Naive thymus-derived CD8-positive, alpha-beta T cell (primary cell): ENCODE measurements around the gene TOMM40. TPM values are rescaled to one million over a fixed set of nuclear protein-coding genes. Genes with fewer than 3 reads are reported as not detected.
"Not testable (repeated sequence)": the region's sequence is repeated elsewhere in the genome, so short reads cannot be mapped to it uniquely, and the experiment has no call there.

Experiments
- ATAC-seq, 2 donors: fragments of 150-1000 bp; cut with Tn5 transposase in 1 of 2; sonication (Bioruptor Pico), chemical (Tn5 transposase) in 1 of 2; 1 replicate in 1 of 2; 2 replicates in 1 of 2; pipeline ENCODE4 v1.10.0; 2021; ENCODE audit warnings: mild to moderate bottlenecking in 2 of 2, moderate library complexity in 2 of 2
- POLR2A ChIA-PET: fragments of 350-600 bp; sonication (Branson Sonifier 250); formaldehyde crosslinking; loops from one replicate; lab custom pipeline; 2021; ENCODE audit warnings: antibody characterized with exemption; lab: Charles Lee
- DNase-seq, 10 donors: peaks; one replicate each; pipeline versions ENCODE4 v3.0.0 to v3.0.0-alpha.2; 2020 to 2022
- H3K27ac Mint-ChIP-seq, 10 donors: one replicate each; pipeline ENCODE4 v1.8.0; 2020 to 2022; ENCODE audit warnings: mild to moderate bottlenecking in 10 of 10, mixed read lengths in 10 of 10, moderate library complexity in 4 of 10, inconsistent platforms in 1 of 10
- H3K27me3 Mint-ChIP-seq, 5 donors: one replicate each; pipeline ENCODE4 v1.8.0; 2021 to 2022; ENCODE audit warnings: mixed read lengths in 5 of 5
- H3K36me3 Mint-ChIP-seq, 3 donors: one replicate each; pipeline ENCODE4 v1.8.0; 2020 to 2022; ENCODE audit warnings: mixed read lengths in 3 of 3, mild to moderate bottlenecking in 2 of 3, inconsistent platforms in 1 of 3
- H3K4me1 Mint-ChIP-seq, 4 donors: one replicate each; pipeline ENCODE4 v1.8.0; 2021 to 2022; ENCODE audit warnings: mixed read lengths in 4 of 4
- H3K4me3 Mint-ChIP-seq, 10 donors: one replicate each; pipeline ENCODE4 v1.8.0; 2020 to 2022; ENCODE audit warnings: mild to moderate bottlenecking in 10 of 10, mixed read lengths in 10 of 10, moderate library complexity in 6 of 10, inconsistent platforms in 1 of 10
- H3K9me3 Mint-ChIP-seq, 9 donors: one replicate each; pipeline ENCODE4 v1.8.0; 2020 to 2022; ENCODE audit warnings: mixed read lengths in 9 of 9, mild to moderate bottlenecking in 3 of 9, inconsistent platforms in 1 of 9, moderate library complexity in 1 of 9
- polyA plus RNA-seq, 3 donors: library from polyadenylated mRNA; unstranded; fragments of 300-500 nt; fragmentation: Illumina TruSeq; gene quantifications; one replicate each; pipeline ENCODE4 v1.2.3, GENCODE V29; 2021
- total RNA-seq, 8 experiments: library from RNA in 2 of 8; stranded (reverse) in 2 of 8; gene quantifications; one replicate each; pipeline ENCODE4 v1.2.3 and lab custom pipeline; 2021 to 2026

TOMM40 gene
- total and polyA plus RNA-seq, 5 experiments from 2014 or later: 32.0 to 42.3 (median 39.3) TPM

GRCh38 chr19:44905437-44906160, 14.5 kb downstream of the TOMM40 start, which contains the start of gene APOE:
APOE (plus strand) TSS chr19:44905796; CDS start chr19:44906625, 829 bp downstream.
- Mint-ChIP-seq H3K27ac (peak within 1 kb of the TSS in 1 of 10 donors; percentile 14), H3K4me1 (peaks cover 5 to 19% (median 14%) of the 10 kb centered on the region in 4 donors), H3K9me3 (no peaks in the 10 kb centered on the region), H3K36me3 (peaks cover 0 to 29% (median 0%) of the 10 kb centered on the region in 3 donors), H3K27me3 (peaks cover 7 to 32% (median 15%) of the 10 kb centered on the region in 5 donors), H3K4me3 (peak within 1 kb of the TSS in 4 of 10 donors; percentile 15 to 74 (median 24))
- DNase-seq (no peak), ATAC-seq (peak; percentile 12 to 21)
- POLR2A ChIA-PET: interaction anchor here (0.5 to 1.2 kb wide), 3 partner anchors 12 to 467 kb away, joined by 3 to 7 read pairs (median 5); partner anchors contain the start of gene TOMM40

GRCh38 chr19:44907613-44908012, 16.6 kb downstream of the TOMM40 start:
- no peaks in the 10 kb centered on the region for H3K9me3 Mint-ChIP-seq
- POLR2A ChIA-PET: interaction anchor here (0.6 kb wide), 1 partner anchor 9 kb away, joined by 8 read pairs; no protein-coding TSS in a partner anchor
- ATAC-seq: no peak
- no peak overlapping the region for H3K27ac Mint-ChIP-seq
- peaks cover 0 to 11% (median 0%) of the 10 kb centered on the region in 3 donors for H3K36me3 Mint-ChIP-seq
- H3K4me3 Mint-ChIP-seq: no peak overlapping the region
- H3K4me1 Mint-ChIP-seq: peaks cover 5 to 19% (median 13%) of the 10 kb centered on the region in 4 donors
- H3K27me3 Mint-ChIP-seq: peaks cover 10 to 42% (median 18%) of the 10 kb centered on the region in 5 donors
- no peak for DNase-seq

GRCh38 chr19:44908074-44908835, 17.2 kb downstream of the TOMM40 start:
- H3K36me3 Mint-ChIP-seq: peaks cover 0 to 8% (median 0%) of the 10 kb centered on the region in 3 donors
- H3K27ac Mint-ChIP-seq: no peak overlapping the region
- H3K4me3 Mint-ChIP-seq: no peak overlapping the region
- H3K27me3 Mint-ChIP-seq: peaks cover 12 to 49% (median 23%) of the 10 kb centered on the region in 5 donors
- H3K9me3 Mint-ChIP-seq: no peaks in the 10 kb centered on the region
- POLR2A ChIA-PET: interaction anchor here (0.5 to 0.6 kb wide), 2 partner anchors 8 to 402 kb away, joined by 6 to 8 read pairs; no protein-coding TSS in a partner anchor
- DNase-seq (no peak), ATAC-seq (no peak)
- peaks cover 8 to 19% (median 12%) of the 10 kb centered on the region in 4 donors for H3K4me1 Mint-ChIP-seq

- DNase-seq (no peak), ATAC-seq (no peak)
- Mint-ChIP-seq H3K4me1 (peaks cover 8 to 19% (median 11%) of the 10 kb centered on the region in 4 donors), H3K4me3 (no peak overlapping the region), H3K9me3 (no peaks in the 10 kb centered on the region), H3K27me3 (peaks cover 12 to 55% (median 26%) of the 10 kb centered on the region in 5 donors), H3K36me3 (peaks cover 0 to 3% (median 0%) of the 10 kb centered on the region in 3 donors), H3K27ac (peak overlapping the region in 1 of 10 donors; percentile 76)
- POLR2A ChIA-PET: interaction anchor here (0.5 kb wide), 1 partner anchor 401 kb away, joined by 6 read pairs; no protein-coding TSS in a partner anchor
These were observed 17.8 kb downstream of the TOMM40 start for GRCh38 chr19:44908836-44909261.

GRCh38 chr19:44909775-44910174, 18.7 kb downstream of the TOMM40 start:
- ATAC-seq (no peak), DNase-seq (no peak)
- POLR2A ChIA-PET: no interaction called here
- Mint-ChIP-seq H3K4me1 (peaks cover 12 to 25% (median 18%) of the 10 kb centered on the region in 4 donors), H3K4me3 (no peak overlapping the region), H3K9me3 (no peaks in the 10 kb centered on the region), H3K27ac (peak overlapping the region in 1 of 10 donors; percentile 76), H3K27me3 (peaks cover 17 to 63% (median 31%) of the 10 kb centered on the region in 5 donors), H3K36me3 (peaks cover 0 to 3% (median 0%) of the 10 kb centered on the region in 3 donors)

GRCh38 chr19:44911896-44912295, 20.8 kb downstream of the TOMM40 start:
- DNase-seq, ATAC-seq, H3K36me3 Mint-ChIP-seq, POLR2A ChIA-PET, H3K9me3 Mint-ChIP-seq: not testable (repeated sequence)
- H3K27me3 Mint-ChIP-seq: peaks cover 13 to 51% (median 23%) of the 10 kb centered on the region in 5 donors
- H3K4me1 Mint-ChIP-seq: peaks cover 7 to 12% (median 10%) of the 10 kb centered on the region in 4 donors
- H3K27ac Mint-ChIP-seq: peak overlapping the region in 1 of 10 donors; percentile 83
- peak overlapping the region in 1 of 10 donors; percentile 6 for H3K4me3 Mint-ChIP-seq

GRCh38 chr19:44912854-44913253, 21.8 kb downstream of the TOMM40 start:
- H3K9me3 Mint-ChIP-seq: no peaks in the 10 kb centered on the region

GRCh38 chr19:44913512-44914432, 22.7 kb downstream of the TOMM40 start:
- not testable (repeated sequence) for H3K36me3 Mint-ChIP-seq, DNase-seq, H3K9me3 Mint-ChIP-seq, ATAC-seq
- peak overlapping the region; percentile 37 to 91 (median 87) for H3K4me3 Mint-ChIP-seq
- peaks cover 11 to 37% (median 19%) of the 10 kb centered on the region in 5 donors for H3K27me3 Mint-ChIP-seq
- POLR2A ChIA-PET: interaction anchor here (0.6 kb wide), 1 partner anchor 129 kb away, joined by 4 read pairs; no protein-coding TSS in a partner anchor
- peak overlapping the region in 2 of 10 donors; percentile 70 to 72 for H3K27ac Mint-ChIP-seq
- H3K4me1 Mint-ChIP-seq: peaks cover 7 to 12% (median 9%) of the 10 kb centered on the region in 4 donors

More at GRCh38 chr19:44912854-44913253, 21.8 kb downstream of the TOMM40 start:
- peaks cover 0 to 2% (median 0%) of the 10 kb centered on the region in 3 donors for H3K36me3 Mint-ChIP-seq
- DNase-seq (no peak), ATAC-seq (no peak)
- H3K27ac Mint-ChIP-seq: no peak overlapping the region
- POLR2A ChIA-PET: no interaction called here
- peak overlapping the region in 1 of 10 donors; percentile 7 for H3K4me3 Mint-ChIP-seq
- H3K4me1 Mint-ChIP-seq: peaks cover 7 to 12% (median 9%) of the 10 kb centered on the region in 4 donors
- H3K27me3 Mint-ChIP-seq: peaks cover 13 to 43% (median 22%) of the 10 kb centered on the region in 5 donors

GRCh38 chr19:44914433-44915206, 23.6 kb downstream of the TOMM40 start, which contains the start of gene APOC1:
APOC1 (plus strand) TSS chr19:44914608; CDS start chr19:44914892, 284 bp downstream.
- peak; percentile 97 to 98 for ATAC-seq
- peak; percentile 55 to 86 (median 70) for DNase-seq
- peak within 1 kb of the TSS in 7 of 10 donors; percentile 61 to 83 (median 72) for H3K27ac Mint-ChIP-seq
- peak within 1 kb of the TSS; percentile 80 to 91 (median 90) for H3K4me3 Mint-ChIP-seq
- POLR2A ChIA-PET: interaction anchor here (0.5 to 0.6 kb wide), 2 partner anchors 63 to 128 kb away, joined by 4 read pairs; no protein-coding TSS in a partner anchor
- not testable (repeated sequence) for H3K9me3 Mint-ChIP-seq, H3K36me3 Mint-ChIP-seq
- H3K4me1 Mint-ChIP-seq: peaks cover 7 to 12% (median 9%) of the 10 kb centered on the region in 4 donors
- peaks cover 9 to 37% (median 19%) of the 10 kb centered on the region in 5 donors for H3K27me3 Mint-ChIP-seq

- peaks cover 13 to 35% (median 20%) of the 10 kb centered on the region in 5 donors for H3K27me3 Mint-ChIP-seq
- no peak overlapping the region for H3K27ac Mint-ChIP-seq
- peaks cover 8 to 22% (median 11%) of the 10 kb centered on the region in 4 donors for H3K4me1 Mint-ChIP-seq
- POLR2A ChIA-PET: no interaction called here
- DNase-seq (no peak), ATAC-seq (no peak)
- no peaks in the 10 kb centered on the region for H3K36me3 Mint-ChIP-seq
- no peaks in the 10 kb centered on the region for H3K9me3 Mint-ChIP-seq
- no peak overlapping the region for H3K4me3 Mint-ChIP-seq
These were observed 33.2 kb downstream of the TOMM40 start for GRCh38 chr19:44924243-44924725.
